Measurements from ENCODE around the gene RNF38.
"Not testable (repeated sequence)": the region's sequence is repeated elsewhere in the genome, so short reads cannot be mapped to it uniquely, and the experiment has no call there.

The RNF38 gene

DNA sequence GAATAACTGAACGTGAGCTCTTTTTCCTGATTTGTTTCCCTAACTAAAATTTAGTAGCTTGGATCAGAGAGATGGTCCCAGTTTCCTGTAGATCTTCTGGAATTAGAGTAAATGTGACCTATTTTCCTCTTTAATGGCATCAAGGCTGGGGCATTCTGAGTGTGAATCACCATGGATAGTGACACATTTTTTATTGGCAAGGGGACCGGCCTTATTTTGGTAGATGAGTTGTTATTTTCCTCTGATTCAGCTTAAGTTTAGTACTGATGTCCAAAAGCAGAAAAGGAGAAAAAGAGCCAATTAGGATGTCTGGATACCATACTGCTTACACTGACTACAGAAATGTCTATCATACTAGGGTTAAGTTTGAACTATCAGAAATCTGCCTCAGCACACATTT, 68.1 kb downstream of the RNF38 start:
- Histone ChIP-seq H3K9me3 (ENCODE audit: control insufficient read depth, insufficient read depth, low read depth, low read length) (no peaks in the 10 kb centered on the region), H3K9ac (ENCODE audit: low read length) (no peak overlapping the region), H3K4me3 (ENCODE audit: low read depth, low read length) (no peak overlapping the region), H3K4me1 (ENCODE audit: control insufficient read depth, insufficient read depth, low read length) (peaks cover 5% of the 10 kb centered on the region; the same call in 1 of the 2 replicates), H3K36me3 (ENCODE audit: control insufficient read depth, insufficient read depth, low read length) (peaks cover 17% of the 10 kb centered on the region), H3K27me3 (ENCODE audit: control insufficient read depth, insufficient read depth, low read length) (no peaks in the 10 kb centered on the region), H3K27ac (ENCODE audit: low read depth, low read length) (no peak overlapping the region)

DNA sequence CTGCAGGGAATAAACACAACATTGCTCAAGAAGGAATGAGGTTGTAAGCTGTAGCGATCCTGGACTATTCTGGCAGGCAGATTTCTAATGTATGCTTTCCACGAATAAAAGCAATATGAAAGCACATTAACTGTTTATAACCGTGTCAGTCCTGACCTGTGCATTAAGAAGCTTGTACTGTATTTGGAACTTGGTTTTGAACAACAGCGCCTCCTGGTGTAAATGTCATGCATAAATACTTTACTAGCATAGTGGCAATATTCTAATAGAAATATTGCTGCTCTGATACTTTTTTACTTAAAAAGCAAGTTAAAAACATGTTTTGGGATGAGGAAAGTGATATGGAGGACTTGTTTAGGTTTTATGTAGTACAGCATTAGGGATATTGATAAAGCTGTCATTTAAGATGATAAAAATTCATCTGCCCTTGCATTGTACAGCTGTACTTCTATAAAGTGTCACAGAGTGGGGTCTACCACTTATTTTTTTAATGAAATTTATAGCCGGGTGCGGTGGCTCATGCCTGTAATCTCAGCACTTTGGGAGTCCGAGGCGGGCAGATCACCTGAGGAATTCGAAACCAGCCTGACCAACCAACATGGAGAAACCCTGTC, 71.2 kb downstream of the RNF38 start:
- no peak overlapping the region for H3K9ac ChIP-seq (ENCODE audit: low read length)
- H3K36me3 ChIP-seq (ENCODE audit: control insufficient read depth, insufficient read depth, low read length) = peaks cover 2% of the 10 kb centered on the region; the same call in 1 of the 2 replicates
- H3K4me3 ChIP-seq (ENCODE audit: low read depth, low read length) = no peak overlapping the region
- H3K27me3 ChIP-seq (ENCODE audit: control insufficient read depth, insufficient read depth, low read length) = no peaks in the 10 kb centered on the region
- no peak overlapping the region for H3K27ac ChIP-seq (ENCODE audit: low read depth, low read length)
- no peaks in the 10 kb centered on the region for H3K9me3 ChIP-seq (ENCODE audit: control insufficient read depth, insufficient read depth, low read depth, low read length)
- H3K4me1 ChIP-seq (ENCODE audit: control insufficient read depth, insufficient read depth, low read length) = peaks cover 5% of the 10 kb centered on the region; the same call in 1 of the 2 replicates

DNA sequence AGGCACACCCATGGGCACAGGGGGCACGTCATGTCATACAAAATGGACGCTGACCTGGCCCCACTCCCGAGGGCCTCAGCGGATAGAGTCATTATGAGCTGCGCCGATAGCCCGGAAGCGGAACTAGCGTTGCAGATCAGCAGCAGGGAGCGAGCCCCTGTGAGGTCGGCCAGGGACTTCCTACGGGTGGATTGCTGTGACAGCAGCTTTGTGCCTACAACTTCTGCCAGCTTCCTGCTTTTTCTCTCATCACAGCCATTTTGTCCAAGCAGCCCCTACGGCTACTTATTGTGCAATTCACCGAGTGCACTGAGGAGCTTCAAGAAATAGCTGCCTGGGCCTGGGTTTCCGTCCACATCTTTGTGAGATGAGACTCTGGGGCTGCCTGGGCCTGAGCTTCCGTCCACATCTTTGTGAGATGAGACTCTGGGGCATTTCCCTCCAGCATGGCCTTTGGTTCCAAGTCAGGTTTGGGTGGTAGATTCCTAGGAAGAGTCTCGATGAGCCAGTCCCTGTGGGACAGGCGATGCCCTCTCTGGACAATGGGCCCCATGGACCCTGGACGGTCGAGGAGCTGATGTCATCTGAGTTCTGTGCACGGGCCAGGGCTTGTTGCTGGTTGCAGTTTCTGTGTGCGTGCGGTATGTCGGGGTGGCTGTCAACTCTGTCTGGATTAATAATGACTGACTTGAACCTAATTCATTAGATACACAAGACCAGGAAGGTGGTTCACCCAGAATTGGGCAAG, 74.8 kb downstream of the RNF38 start:
- H3K4me3 ChIP-seq (ENCODE audit: low read depth, low read length) = no peak overlapping the region
- no peak overlapping the region for H3K27ac ChIP-seq (ENCODE audit: low read depth, low read length)
- no peak overlapping the region for H3K9ac ChIP-seq (ENCODE audit: low read length)
- H3K4me1 ChIP-seq (ENCODE audit: control insufficient read depth, insufficient read depth, low read length) = peaks cover 5% of the 10 kb centered on the region; the same call in 1 of the 2 replicates
- no peaks in the 10 kb centered on the region for H3K36me3 ChIP-seq (ENCODE audit: control insufficient read depth, insufficient read depth, low read length)
- H3K9me3 ChIP-seq (ENCODE audit: control insufficient read depth, insufficient read depth, low read depth, low read length) = no peaks in the 10 kb centered on the region
- H3K27me3 ChIP-seq (ENCODE audit: control insufficient read depth, insufficient read depth, low read length) = no peaks in the 10 kb centered on the region

DNA sequence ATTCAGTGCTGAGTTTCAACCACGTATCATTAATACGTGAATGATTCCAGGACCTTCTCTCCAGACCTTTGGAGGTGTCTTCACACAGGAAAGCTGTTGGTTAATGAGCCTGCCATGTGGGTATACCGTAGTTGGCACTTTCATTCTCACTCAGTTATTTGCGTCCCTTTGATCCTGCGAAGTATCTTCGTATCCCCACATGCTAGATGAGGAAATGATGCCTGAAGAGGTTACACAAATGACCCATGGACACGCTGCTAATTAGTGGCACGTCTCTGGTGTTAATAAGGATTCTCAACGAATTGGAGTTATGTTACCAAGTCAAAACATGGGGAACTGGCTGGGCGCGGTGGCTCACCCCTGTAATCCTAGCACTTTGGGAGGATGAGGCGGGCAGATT, 76.1 kb downstream of the RNF38 start:
- no peaks in the 10 kb centered on the region for H3K36me3 ChIP-seq (ENCODE audit: control insufficient read depth, insufficient read depth, low read length)
- H3K27me3 ChIP-seq (ENCODE audit: control insufficient read depth, insufficient read depth, low read length) = no peaks in the 10 kb centered on the region
- no peak overlapping the region for H3K9ac ChIP-seq (ENCODE audit: low read length)
- H3K4me3 ChIP-seq (ENCODE audit: low read depth, low read length) = no peak overlapping the region
- no peak overlapping the region for H3K27ac ChIP-seq (ENCODE audit: low read depth, low read length)
- no peaks in the 10 kb centered on the region for H3K9me3 ChIP-seq (ENCODE audit: control insufficient read depth, insufficient read depth, low read depth, low read length)
- H3K4me1 ChIP-seq (ENCODE audit: control insufficient read depth, insufficient read depth, low read length) = peaks cover 14% of the 10 kb centered on the region

DNA sequence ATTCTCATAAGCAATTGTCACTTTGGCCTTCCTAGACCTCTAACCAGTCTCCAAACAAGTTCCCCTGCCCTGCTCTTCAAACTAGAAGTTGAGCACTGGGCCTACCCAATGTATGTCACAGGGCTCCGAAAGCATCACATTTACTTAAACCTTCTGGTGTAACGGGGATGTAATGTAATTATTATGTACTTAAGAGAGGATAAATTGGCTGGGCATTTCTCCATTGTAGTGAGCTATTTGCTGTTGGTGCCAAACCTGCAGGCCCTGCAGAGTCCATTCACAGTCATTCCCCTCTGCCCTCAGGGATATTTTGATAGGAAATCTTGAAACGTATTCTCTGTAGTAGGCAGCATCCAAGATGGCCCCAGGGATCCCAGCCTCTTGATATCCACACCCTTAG, 77.6 kb downstream of the RNF38 start:
- H3K4me3 ChIP-seq (ENCODE audit: low read depth, low read length) = no peak overlapping the region
- H3K27me3 ChIP-seq (ENCODE audit: control insufficient read depth, insufficient read depth, low read length) = no peaks in the 10 kb centered on the region
- no peaks in the 10 kb centered on the region for H3K9me3 ChIP-seq (ENCODE audit: control insufficient read depth, insufficient read depth, low read depth, low read length)
- H3K9ac ChIP-seq (ENCODE audit: low read length) = no peak overlapping the region
- H3K27ac ChIP-seq (ENCODE audit: low read depth, low read length) = no peak overlapping the region
- H3K36me3 ChIP-seq (ENCODE audit: control insufficient read depth, insufficient read depth, low read length) = no peaks in the 10 kb centered on the region
- peaks cover 16% of the 10 kb centered on the region for H3K4me1 ChIP-seq (ENCODE audit: control insufficient read depth, insufficient read depth, low read length)

DNA sequence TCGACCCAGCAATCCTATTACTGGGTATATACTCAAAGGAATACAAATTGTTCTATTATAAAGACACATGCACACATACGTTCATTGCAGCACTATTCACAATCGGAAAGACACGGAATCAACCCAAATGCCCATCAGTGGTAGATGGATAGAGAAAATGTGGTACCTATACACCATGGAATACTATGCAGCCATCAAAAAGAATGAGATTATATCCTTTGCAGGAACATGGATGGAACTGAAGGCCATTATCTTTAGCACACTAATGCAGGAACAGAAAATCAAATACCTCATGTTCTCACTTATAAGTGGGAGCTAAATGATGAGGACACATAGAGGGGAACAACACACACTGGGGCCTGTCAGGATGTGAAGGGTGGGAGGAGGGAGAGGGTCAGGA, 78.2 kb downstream of the RNF38 start:
- H3K9ac ChIP-seq (ENCODE audit: low read length); H3K4me3 ChIP-seq (ENCODE audit: low read depth, low read length); H3K9me3 ChIP-seq (ENCODE audit: control insufficient read depth, insufficient read depth, low read depth, low read length); H3K27me3 ChIP-seq (ENCODE audit: control insufficient read depth, insufficient read depth, low read length); H3K27ac ChIP-seq (ENCODE audit: low read depth, low read length); H3K36me3 ChIP-seq (ENCODE audit: control insufficient read depth, insufficient read depth, low read length): not testable (repeated sequence)
- peaks cover 17% of the 10 kb centered on the region for H3K4me1 ChIP-seq (ENCODE audit: control insufficient read depth, insufficient read depth, low read length)

DNA sequence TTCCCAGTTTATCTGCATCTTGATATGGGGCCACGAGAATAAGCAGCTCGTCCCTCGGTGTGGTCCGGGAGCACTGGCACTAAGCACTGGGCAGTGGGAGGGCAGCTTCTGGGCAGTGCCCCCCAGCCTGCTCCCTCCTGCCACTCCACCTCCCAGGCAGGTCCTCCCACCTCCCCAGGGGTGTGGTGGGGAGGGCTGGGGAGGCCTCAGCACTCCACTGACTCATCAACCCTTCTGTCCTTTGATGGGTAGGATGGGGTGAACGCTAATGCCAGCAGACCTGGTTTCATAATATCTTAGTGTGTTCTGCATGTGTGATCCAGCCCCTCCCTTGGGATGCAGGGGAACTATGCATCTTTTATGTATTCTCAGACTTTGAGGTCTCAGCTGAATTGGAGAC, 79.6 kb downstream of the RNF38 start:
- H3K27ac ChIP-seq (ENCODE audit: low read depth, low read length) = no peak overlapping the region
- H3K36me3 ChIP-seq (ENCODE audit: control insufficient read depth, insufficient read depth, low read length) = no peaks in the 10 kb centered on the region
- no peaks in the 10 kb centered on the region for H3K27me3 ChIP-seq (ENCODE audit: control insufficient read depth, insufficient read depth, low read length)
- peaks cover 24% of the 10 kb centered on the region for H3K4me1 ChIP-seq (ENCODE audit: control insufficient read depth, insufficient read depth, low read length)
- no peaks in the 10 kb centered on the region for H3K9me3 ChIP-seq (ENCODE audit: control insufficient read depth, insufficient read depth, low read depth, low read length)
- H3K9ac ChIP-seq (ENCODE audit: low read length) = no peak overlapping the region
- H3K4me3 ChIP-seq (ENCODE audit: low read depth, low read length) = no peak overlapping the region

DNA sequence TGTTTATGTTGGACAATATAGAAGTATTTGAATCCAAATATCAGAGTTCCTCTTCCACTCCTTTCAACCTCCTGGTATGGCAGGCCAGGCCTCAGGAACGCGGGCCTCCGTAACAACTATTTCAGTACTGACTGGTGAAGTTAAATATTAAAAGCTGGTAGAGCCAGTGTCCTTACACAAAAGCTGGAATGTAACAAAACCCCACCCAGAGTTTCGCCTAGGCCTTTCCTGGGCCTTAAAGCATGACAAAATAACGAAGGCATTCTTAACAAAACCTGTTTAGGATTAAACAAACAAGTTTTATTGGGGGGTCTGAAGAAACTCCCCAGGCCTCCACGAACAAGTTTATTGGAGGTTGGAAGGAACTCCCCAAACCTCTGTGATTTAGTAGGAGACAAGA, 80.3 kb downstream of the RNF38 start:
- H3K4me1 ChIP-seq (ENCODE audit: control insufficient read depth, insufficient read depth, low read length) = peaks cover 26% of the 10 kb centered on the region
- no peaks in the 10 kb centered on the region for H3K36me3 ChIP-seq (ENCODE audit: control insufficient read depth, insufficient read depth, low read length)
- no peak overlapping the region for H3K27ac ChIP-seq (ENCODE audit: low read depth, low read length)
- no peak overlapping the region for H3K9ac ChIP-seq (ENCODE audit: low read length)
- no peaks in the 10 kb centered on the region for H3K27me3 ChIP-seq (ENCODE audit: control insufficient read depth, insufficient read depth, low read length)
- H3K4me3 ChIP-seq (ENCODE audit: low read depth, low read length) = no peak overlapping the region
- H3K9me3 ChIP-seq (ENCODE audit: control insufficient read depth, insufficient read depth, low read depth, low read length) = no peaks in the 10 kb centered on the region

DNA sequence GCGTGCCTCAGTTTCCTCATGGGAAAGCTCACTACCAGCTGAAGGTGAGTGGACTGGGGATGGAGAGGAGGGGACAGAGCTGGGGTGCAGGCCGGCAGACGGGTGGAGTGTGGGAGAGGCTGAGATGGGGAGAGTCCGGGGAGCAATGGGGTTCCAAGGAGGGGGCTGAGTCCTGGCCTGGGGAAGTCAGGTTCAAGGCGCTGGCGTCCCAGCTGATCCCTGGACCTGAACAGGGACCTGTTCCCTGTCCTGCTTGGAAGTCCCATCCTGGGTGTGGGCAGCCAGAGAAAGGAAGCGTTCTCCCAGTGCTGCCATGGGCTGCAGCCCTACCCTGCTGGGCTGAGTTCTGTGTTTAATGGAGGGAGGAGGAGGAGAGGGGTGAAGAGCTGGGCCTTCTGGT, 80.9 kb downstream of the RNF38 start:
- Histone ChIP-seq H3K27ac (ENCODE audit: low read depth, low read length) (no peak overlapping the region), H3K4me3 (ENCODE audit: low read depth, low read length) (no peak overlapping the region), H3K4me1 (ENCODE audit: control insufficient read depth, insufficient read depth, low read length) (peaks cover 26% of the 10 kb centered on the region), H3K9me3 (ENCODE audit: control insufficient read depth, insufficient read depth, low read depth, low read length) (no peaks in the 10 kb centered on the region), H3K36me3 (ENCODE audit: control insufficient read depth, insufficient read depth, low read length) (no peaks in the 10 kb centered on the region), H3K27me3 (ENCODE audit: control insufficient read depth, insufficient read depth, low read length) (no peaks in the 10 kb centered on the region), H3K9ac (ENCODE audit: low read length) (no peak overlapping the region)

DNA sequence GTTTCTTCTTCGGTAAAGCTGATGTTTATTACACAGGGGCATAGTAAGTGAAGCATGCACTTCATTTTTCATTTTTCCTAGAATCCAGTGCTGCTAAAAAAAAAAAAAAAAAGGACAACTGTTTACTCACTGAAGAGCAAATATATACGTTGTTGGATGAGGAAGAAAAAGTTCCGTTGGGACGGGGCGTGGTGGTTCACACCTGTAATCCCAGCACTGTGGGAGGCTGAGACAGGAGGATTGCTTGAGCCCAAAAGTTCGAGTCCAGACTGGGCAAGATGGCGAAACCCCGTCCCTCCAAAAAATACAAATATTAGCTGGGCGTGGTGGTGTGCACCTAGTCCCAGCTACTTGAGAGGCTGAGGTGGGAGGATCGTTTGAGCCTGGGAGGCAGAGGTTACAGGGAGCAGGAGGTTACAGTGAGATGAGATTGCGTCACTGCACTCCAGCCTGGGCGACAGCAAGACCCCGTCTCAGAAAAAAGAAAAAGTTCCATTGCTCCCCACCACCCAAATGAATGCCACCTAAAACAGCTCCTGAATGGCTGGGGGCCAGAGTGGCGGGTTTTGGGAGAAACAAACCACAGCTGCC, 81.8 kb downstream of the RNF38 start:
- Histone ChIP-seq H3K27me3 (ENCODE audit: control insufficient read depth, insufficient read depth, low read length) (no peaks in the 10 kb centered on the region), H3K9ac (ENCODE audit: low read length) (no peak overlapping the region), H3K27ac (ENCODE audit: low read depth, low read length) (no peak overlapping the region), H3K4me3 (ENCODE audit: low read depth, low read length) (no peak overlapping the region), H3K9me3 (ENCODE audit: control insufficient read depth, insufficient read depth, low read depth, low read length) (no peaks in the 10 kb centered on the region), H3K36me3 (ENCODE audit: control insufficient read depth, insufficient read depth, low read length) (no peaks in the 10 kb centered on the region), H3K4me1 (ENCODE audit: control insufficient read depth, insufficient read depth, low read length) (peaks cover 26% of the 10 kb centered on the region)

DNA sequence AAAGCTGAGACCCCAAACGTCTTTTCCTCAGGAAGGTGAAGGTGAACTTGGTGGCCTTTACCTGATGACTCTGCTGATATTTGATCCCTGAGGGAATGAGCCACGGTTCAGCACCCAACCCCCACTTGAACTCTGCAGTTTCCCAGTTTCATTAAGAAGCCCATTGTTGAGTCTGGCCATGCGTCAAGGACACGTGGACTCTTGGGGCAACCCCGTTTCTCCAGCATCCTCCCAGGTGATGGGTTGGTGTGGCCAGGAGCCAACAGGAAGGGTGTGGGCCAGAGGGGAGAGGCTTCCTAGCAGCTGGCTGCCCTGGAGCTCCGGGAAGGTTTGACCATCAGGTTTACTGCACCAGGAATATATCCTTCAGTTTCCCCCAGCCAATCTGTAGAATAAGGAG, 82.3 kb downstream of the RNF38 start:
- H3K9ac ChIP-seq (ENCODE audit: low read length) = no peak overlapping the region
- H3K4me3 ChIP-seq (ENCODE audit: low read depth, low read length) = no peak overlapping the region
- H3K4me1 ChIP-seq (ENCODE audit: control insufficient read depth, insufficient read depth, low read length) = peaks cover 26% of the 10 kb centered on the region
- H3K27me3 ChIP-seq (ENCODE audit: control insufficient read depth, insufficient read depth, low read length) = no peaks in the 10 kb centered on the region
- H3K9me3 ChIP-seq (ENCODE audit: control insufficient read depth, insufficient read depth, low read depth, low read length) = no peaks in the 10 kb centered on the region
- no peak overlapping the region for H3K27ac ChIP-seq (ENCODE audit: low read depth, low read length)
- no peaks in the 10 kb centered on the region for H3K36me3 ChIP-seq (ENCODE audit: control insufficient read depth, insufficient read depth, low read length)
